Measurements from ENCODE around the gene CTDP1.

DNA sequence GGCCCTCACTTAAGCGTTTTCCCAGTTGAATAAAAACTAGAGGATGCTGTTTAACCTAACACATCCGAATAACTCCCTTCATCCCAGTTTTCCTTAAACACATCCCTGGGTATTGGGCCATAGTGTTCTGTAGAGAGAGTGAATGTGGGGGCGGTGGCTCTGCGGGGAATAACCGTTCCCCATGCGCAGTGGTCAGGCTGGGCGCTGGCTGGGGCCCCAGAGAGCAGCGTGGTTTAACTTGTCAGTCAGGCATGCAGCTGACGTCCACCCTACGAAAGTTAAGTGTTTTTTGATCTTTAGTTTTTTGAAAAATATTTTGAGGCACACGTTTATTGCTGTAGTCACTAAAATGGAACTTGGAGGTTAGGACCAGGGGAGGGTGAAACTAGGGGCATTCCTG is 33.7 kb downstream of the CTDP1 start:
- TF ChIP-seq POLR2A (conservative IDR thresholded peaks at IDR 0.05) (no peak), MTF1 (CRISPR knock-in tag; IDR thresholded peaks at IDR 0.05; ENCODE audit: borderline replicate concordance) (no peak), SNAPC5 (CRISPR knock-in tag; IDR thresholded peaks at IDR 0.05) (no peak), RCOR1 (IDR thresholded peaks at IDR 0.05; ENCODE audit: borderline replicate concordance in 1 of 2, low read depth in 2 of 2, low read length in 2 of 2) (no peak), BMI1 (IDR thresholded peaks at IDR 0.05; ENCODE audit: low read length) (no peak), ZNF785 (CRISPR knock-in tag; IDR thresholded peaks at IDR 0.05) (no peak), CTCF (IDR thresholded peaks at IDR 0.05 in 2 of 3, conservative IDR thresholded peaks at IDR 0.05 in 1 of 3; ENCODE audit: insufficient read depth in 2 of 3, low read depth in 1 of 3, low read length in 3 of 3) (no peak), RAD51 (IDR thresholded peaks at IDR 0.05; ENCODE audit: borderline replicate concordance, low read depth) (no peak), CEBPB (tag; IDR thresholded peaks at IDR 0.05) (no peak), EWSR1 (IDR thresholded peaks at IDR 0.05; ENCODE audit: borderline replicate concordance, low read depth, partially characterized antibody) (no peak), BRCA1 (IDR thresholded peaks at IDR 0.05) (no peak), BRCA1 (CRISPR knock-in tag; IDR thresholded peaks at IDR 0.05) (no peak), ZNF217 (CRISPR knock-in tag; IDR thresholded peaks at IDR 0.05) (no peak)
